Kidney epithelial cell (primary cell): ENCODE data around the gene CLEC3A. TPM values are rescaled to one million over a fixed set of nuclear protein-coding genes. Genes with fewer than 3 reads are reported as not detected.

ENCODE experiments used
- DNase-seq: peaks from one replicate; pipeline ENCODE4 v3.0.0-alpha.2; 2010; ENCODE audit warnings: low read depth
- H3K27me3 ChIP-seq: 2 replicates; pipeline ENCODE4 v1.6.0; 2011; ENCODE audit warnings: low read length; ENCODE audit not compliant: control insufficient read depth, insufficient read depth
- H3K36me3 ChIP-seq: 2 replicates; pipeline ENCODE4 v1.5.1; 2011; ENCODE audit warnings: low read length; ENCODE audit not compliant: control insufficient read depth, insufficient read depth
- H3K4me3 ChIP-seq: 2 replicates; pipeline ENCODE4 v1.5.1; 2011; ENCODE audit warnings: low read depth, mild to moderate bottlenecking, control low read depth, low read length
- CTCF ChIP-seq: IDR thresholded peaks from 2 replicates; pipeline ENCODE4 v1.5.1; 2011; ENCODE audit warnings: mild to moderate bottlenecking, moderate library complexity, low read length, control low read depth, inconsistent platforms; ENCODE audit not compliant: insufficient read depth, poor library complexity, severe bottlenecking
- total RNA-seq: library from RNA; depleted of rRNA; stranded (reverse); fragments of >200 nt; gene quantifications from 2 replicates; pipeline ENCODE4 v1.2.3, GENCODE V29; 2015

The CLEC3A gene
- total RNA-seq, 1 donor from 2014 or later, result not detected

GRCh38 chr16:78072275-78072674 lies 49.9 kb downstream of the CLEC3A start:
- Histone ChIP-seq H3K36me3 (no peaks in the 10 kb centered on the region), H3K27me3 (no peaks in the 10 kb centered on the region), H3K4me3 (no peak overlapping the region)
- no peak for TF ChIP-seq CTCF
- DNase-seq, result no peak

DNA sequence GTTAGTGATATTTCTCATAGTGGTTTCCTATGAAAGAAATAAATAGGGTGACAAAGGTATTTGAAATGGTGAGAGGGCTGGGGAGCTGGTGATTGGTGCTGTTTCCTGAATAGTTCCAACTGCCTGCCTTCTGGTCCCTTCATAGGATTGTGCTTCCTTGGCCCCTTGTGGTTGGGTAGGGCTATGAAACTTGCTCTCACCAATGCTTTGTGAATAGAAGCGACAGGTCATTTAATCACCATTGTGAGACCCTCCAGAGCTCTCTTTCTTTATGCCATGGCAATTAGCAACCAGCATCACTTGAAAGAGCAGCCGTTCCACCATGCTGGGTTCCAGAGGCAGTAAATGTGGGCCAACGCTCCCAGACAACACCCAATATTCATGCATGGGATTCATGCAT lies 53.5 kb downstream of the CLEC3A start:
- no peak for DNase-seq
- no peaks in the 10 kb centered on the region for H3K36me3 ChIP-seq
- TF ChIP-seq CTCF, result no peak
- H3K27me3 ChIP-seq, result no peaks in the 10 kb centered on the region
- no peak overlapping the region for H3K4me3 ChIP-seq

GRCh38 chr16:78081341-78081740 lies 59.0 kb downstream of the CLEC3A start:
- no peak for TF ChIP-seq CTCF
- H3K36me3 ChIP-seq, result no peaks in the 10 kb centered on the region
- no peak for DNase-seq
- no peaks in the 10 kb centered on the region for H3K27me3 ChIP-seq
- H3K4me3 ChIP-seq, result no peak overlapping the region

Other genes with a start within 250 kb of the CLEC3A start
- gene VAT1L, start 234.0 kb upstream of the CLEC3A start, total RNA-seq, result 0.29 and 0.41 TPM in 2 replicates
- 25.2 and 34.9 TPM in 2 replicates for gene WWOX, start 77.1 kb downstream of the CLEC3A start, total RNA-seq